ENCODE data around the gene FAM83D.

DNA sequence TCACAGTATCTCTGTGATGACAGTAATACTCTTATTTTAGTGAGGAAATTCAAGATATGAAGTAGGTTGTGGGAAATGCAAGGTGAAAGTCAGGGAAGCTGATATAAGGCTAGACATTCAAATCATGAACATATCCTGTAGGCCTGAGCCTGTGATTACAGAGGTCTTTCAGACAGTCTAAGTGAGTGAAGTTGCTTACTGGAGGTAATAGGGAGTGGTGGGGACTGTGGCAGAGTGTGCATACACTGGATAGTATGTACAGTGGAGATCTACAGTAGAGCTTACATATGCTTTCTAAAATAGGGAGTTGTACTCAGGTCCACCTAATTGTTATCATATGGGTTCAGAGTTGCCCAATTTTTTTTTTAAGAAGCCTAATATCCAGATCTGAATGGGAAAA lies 39.0 kb downstream of the FAM83D start:
- TF ChIP-seq, protein P1, sequence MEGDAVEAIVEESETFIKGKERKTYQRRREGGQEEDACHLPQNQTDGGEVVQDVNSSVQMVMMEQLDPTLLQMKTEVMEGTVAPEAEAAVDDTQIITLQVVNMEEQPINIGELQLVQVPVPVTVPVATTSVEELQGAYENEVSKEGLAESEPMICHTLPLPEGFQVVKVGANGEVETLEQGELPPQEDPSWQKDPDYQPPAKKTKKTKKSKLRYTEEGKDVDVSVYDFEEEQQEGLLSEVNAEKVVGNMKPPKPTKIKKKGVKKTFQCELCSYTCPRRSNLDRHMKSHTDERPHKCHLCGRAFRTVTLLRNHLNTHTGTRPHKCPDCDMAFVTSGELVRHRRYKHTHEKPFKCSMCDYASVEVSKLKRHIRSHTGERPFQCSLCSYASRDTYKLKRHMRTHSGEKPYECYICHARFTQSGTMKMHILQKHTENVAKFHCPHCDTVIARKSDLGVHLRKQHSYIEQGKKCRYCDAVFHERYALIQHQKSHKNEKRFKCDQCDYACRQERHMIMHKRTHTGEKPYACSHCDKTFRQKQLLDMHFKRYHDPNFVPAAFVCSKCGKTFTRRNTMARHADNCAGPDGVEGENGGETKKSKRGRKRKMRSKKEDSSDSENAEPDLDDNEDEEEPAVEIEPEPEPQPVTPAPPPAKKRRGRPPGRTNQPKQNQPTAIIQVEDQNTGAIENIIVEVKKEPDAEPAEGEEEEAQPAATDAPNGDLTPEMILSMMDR (IDR thresholded peaks at IDR 0.05): no peak
- TF ChIP-seq POLR2AphosphoS5 (IDR thresholded peaks at IDR 0.05; ENCODE audit: insufficient read depth in 1 of 2, low read depth in 1 of 2): no peak
- no peak for TF ChIP-seq POLR2A (IDR thresholded peaks at IDR 0.05)

All from vagina (tissue), 2 donors.